ENCODE measurements around the gene SIGLEC9. TPM values are rescaled to one million over a fixed set of nuclear protein-coding genes. Genes with fewer than 3 reads are reported as not detected.

The SIGLEC9 gene
- total and polyA plus RNA-seq, 2 of the 8 experiments (the other 6 are each of a cell fraction or from before 2014, with no cell fraction given): not detected

DNA sequence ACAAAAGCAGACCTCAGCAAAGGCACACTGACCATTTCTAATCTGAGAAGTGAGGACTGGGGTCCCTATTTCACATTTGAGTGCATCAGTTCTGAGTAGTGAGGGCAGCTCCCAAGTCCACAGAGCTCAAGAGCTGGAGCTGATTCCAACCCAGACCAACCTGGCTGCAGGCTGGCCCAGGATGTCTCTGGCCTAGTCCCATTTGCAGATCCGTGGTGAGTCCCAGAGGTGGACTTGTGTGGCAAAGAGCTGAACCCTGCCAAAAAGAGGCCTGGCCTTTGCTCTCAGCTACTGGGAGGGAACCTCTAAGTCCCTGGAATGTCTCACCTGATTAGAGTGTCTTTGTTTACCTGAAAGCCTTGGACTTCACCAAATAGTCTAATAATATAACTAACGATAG is 32.0 kb downstream of the SIGLEC9 start:
- H3K9ac ChIP-seq (replicated peaks in 1 of 4; ENCODE audit: extremely low read depth in 1 of 4, low read depth in 3 of 4, low read length in 3 of 4): no peak overlapping the region
- no peak overlapping the region for H3K23ac ChIP-seq (ENCODE audit: insufficient read length)
- no peak overlapping the region for H3K14ac ChIP-seq (ENCODE audit: insufficient read length)
- H3K4me1 ChIP-seq (replicated peaks in 1 of 4; ENCODE audit: control insufficient read depth in 3 of 4, insufficient read depth in 4 of 4, low read length in 3 of 4): no peaks in the 10 kb centered on the region
- no peak overlapping the region for H3K56ac ChIP-seq (replicated peaks; ENCODE audit: insufficient read length, low read depth, low read length)
- CTCF ChIA-PET (ENCODE audit: partially characterized antibody): interaction anchor here (0.8 to 6.0 kb wide), 14 partner anchors 10 to 265 kb away, joined by 3 to 82 read pairs (median 7); partner anchors contain the start of gene SIGLEC7
- no peaks in the 10 kb centered on the region for H4K20me1 ChIP-seq (replicated peaks in 1 of 2; ENCODE audit: control insufficient read depth in 1 of 2, insufficient read depth in 2 of 2, low read length in 2 of 2)
- H3K23me2 ChIP-seq (ENCODE audit: low read depth, low read length): no peaks in the 10 kb centered on the region
- H3K4ac ChIP-seq (replicated peaks; ENCODE audit: insufficient read length, low read depth, low read length): no peak overlapping the region
- POLR2A ChIA-PET (ENCODE audit: partially characterized antibody): no interaction called here
- H2AFZ ChIP-seq (ENCODE audit: low read length): no peak overlapping the region
- H2BK5ac ChIP-seq (ENCODE audit: low read depth, low read length): no peak overlapping the region
- WGBS, 2 experiments (ENCODE audit: extremely low coverage in 1 of 2, insufficient coverage in 1 of 2, insufficient read length in 1 of 2, insufficient replicate concordance in 2 of 2, low coverage in 1 of 2, low lambda C conversion rate in 2 of 2, missing lambda C conversion rate in 1 of 2): 90% methylated on average over 2 of the region's 2 CpGs; no CpG with 5 or more reads in 1 of the 2 experiments
- no peaks in the 10 kb centered on the region for H3K9me3 ChIP-seq (ENCODE audit: insufficient read depth in 2 of 2, low read depth in 1 of 2, low read length in 1 of 2)
- no peaks in the 10 kb centered on the region for H3K79me1 ChIP-seq (ENCODE audit: low read depth, low read length)
- H2BK20ac ChIP-seq (ENCODE audit: low read length): no peak overlapping the region
- H3K27ac ChIP-seq (ENCODE audit: low read depth, low read length): no peak overlapping the region
- no peak overlapping the region for H4K91ac ChIP-seq (replicated peaks; ENCODE audit: insufficient read length, low read length)
- H3K79me2 ChIP-seq (ENCODE audit: control insufficient read depth in 1 of 2, insufficient read depth in 2 of 2, low read length in 2 of 2): no peaks in the 10 kb centered on the region
- H3K4me2 ChIP-seq (ENCODE audit: insufficient read depth in 1 of 2, low read depth in 2 of 2, low read length in 2 of 2): no peak overlapping the region
- H2BK120ac ChIP-seq (replicated peaks; ENCODE audit: low read depth, low read length): no peak overlapping the region
- peak overlapping the region; percentile 80; the same call in 1 of the 2 replicates for H4K8ac ChIP-seq (ENCODE audit: extremely low read depth, insufficient read depth, low read length)
- H3K27me3 ChIP-seq (replicated peaks in 1 of 4; ENCODE audit: control insufficient read depth in 3 of 4, extremely low read depth in 1 of 4, insufficient read depth in 3 of 4, low read length in 3 of 4): 0 out of 7 replicates have a peak, but pooled peaks cover 0 to 3% (median 0%) of the 10 kb centered on the region in 4 experiments
- H3K36me3 ChIP-seq (ENCODE audit: control insufficient read depth in 2 of 4, insufficient read depth in 4 of 4, low read length in 3 of 4): no peaks in the 10 kb centered on the region
- no peak overlapping the region for H4K5ac ChIP-seq (ENCODE audit: insufficient read length, low read depth, low read length)
- H2AK5ac ChIP-seq (ENCODE audit: low read depth, low read length): no peak overlapping the region
- H2BK15ac ChIP-seq (ENCODE audit: low read length): no peak overlapping the region
- H2BK12ac ChIP-seq (ENCODE audit: low read depth, low read length): peak overlapping the region; percentile 54; the same call in 1 of the 2 replicates
- H3K4me3 ChIP-seq (ENCODE audit: extremely low read depth in 1 of 4, insufficient read depth in 2 of 4, low read depth in 3 of 4, low read length in 4 of 4): no peak overlapping the region
- DNase-seq (ENCODE audit: low read depth in 1 of 2, low spot score in 2 of 2): no peak
- no peak for FAIRE-seq
- H3K18ac ChIP-seq (ENCODE audit: extremely low read depth, low read length): no peak overlapping the region
- TF ChIP-seq NRF1 (IDR thresholded peaks at IDR 0.05; ENCODE audit: low read depth, low read length) (no peak), CTCF (IDR thresholded peaks at IDR 0.05; ENCODE audit: control extremely low read depth in 1 of 3, insufficient read depth in 1 of 3, low read depth in 1 of 3, low read length in 3 of 3) (no peak), JUN (IDR thresholded peaks at IDR 0.05; ENCODE audit: low read depth, low read length) (no peak), GABPA (IDR thresholded peaks at IDR 0.05; ENCODE audit: borderline replicate concordance, insufficient read depth, low read length) (no peak), RBBP5 (IDR thresholded peaks at IDR 0.05; ENCODE audit: borderline replicate concordance, low read depth, low read length) (no peak), SIRT6 (IDR thresholded peaks at IDR 0.05; ENCODE audit: low read length) (no peak), SRF (IDR thresholded peaks at IDR 0.05; ENCODE audit: low read depth, low read length) (no peak), POU5F1 (IDR thresholded peaks at IDR 0.05; ENCODE audit: low read depth, low read length) (no peak), CBX8 (IDR thresholded peaks at IDR 0.05; ENCODE audit: borderline replicate concordance, low read depth, low read length) (no peak), EGR1 (IDR thresholded peaks at IDR 0.05; ENCODE audit: borderline replicate concordance, low read depth, low read length) (no peak), TEAD4 (IDR thresholded peaks at IDR 0.05; ENCODE audit: low read depth, low read length) (no peak), RXRA (IDR thresholded peaks at IDR 0.05; ENCODE audit: insufficient read depth, low read depth, low read length) (no peak)

Measured in H1 (cell line).